Activated T-helper 2 cell treated with anti-CD3 and anti-CD28 coated beads, Interferon-gamma antibody, Interleukin-2, Interleukin-4, amounts not matched to agents 10 μg/mL and 5 μg/mL and 100 μg/mL, durations not matched to agents 14 hours and 24 hours and 36 hours (primary cell): ENCODE measurements around the gene SMIM44. TPM values are rescaled to one million over a fixed set of nuclear protein-coding genes. Genes with fewer than 3 reads are reported as not detected.
"Not testable (repeated sequence)": the region's sequence is repeated elsewhere in the genome, so short reads cannot be mapped to it uniquely, and the experiment has no call there.

Experiments
- DNase-seq: peaks from one replicate; pipeline ENCODE4 v3.0.0; 2021; ENCODE audit warnings: low spot score
- H3K27ac Mint-ChIP-seq: one replicate; pipeline ENCODE4 v1.8.0; 2021; ENCODE audit warnings: mixed read lengths
- H3K27me3 Mint-ChIP-seq: one replicate; pipeline ENCODE4 v1.8.0; 2021; ENCODE audit warnings: low read depth, mixed read lengths
- H3K36me3 Mint-ChIP-seq: one replicate; pipeline ENCODE4 v1.8.0; 2021; ENCODE audit warnings: low read depth, mixed read lengths
- H3K4me1 Mint-ChIP-seq: one replicate; pipeline ENCODE4 v1.8.0; 2021; ENCODE audit warnings: low read depth, mixed read lengths
- H3K4me3 Mint-ChIP-seq: one replicate; pipeline ENCODE4 v1.8.0; 2021; ENCODE audit warnings: low read depth, mild to moderate bottlenecking, moderate library complexity, mixed read lengths
- H3K9me3 Mint-ChIP-seq: one replicate; pipeline ENCODE4 v1.8.0; 2021; ENCODE audit warnings: mixed read lengths
- intact Hi-C: fragments of 100-400 bp; cut with micrococcal nuclease; formaldehyde crosslinking; loops from one replicate; pipeline ENCODE4 v1.15.1; 2023
- total RNA-seq: library from RNA; stranded (reverse); gene quantifications from 2 replicates; pipeline ENCODE4 v1.2.3, GENCODE V29; 2022

The SMIM44 gene
- total RNA-seq, 1 donor from 2014 or later, result not detected

DNA sequence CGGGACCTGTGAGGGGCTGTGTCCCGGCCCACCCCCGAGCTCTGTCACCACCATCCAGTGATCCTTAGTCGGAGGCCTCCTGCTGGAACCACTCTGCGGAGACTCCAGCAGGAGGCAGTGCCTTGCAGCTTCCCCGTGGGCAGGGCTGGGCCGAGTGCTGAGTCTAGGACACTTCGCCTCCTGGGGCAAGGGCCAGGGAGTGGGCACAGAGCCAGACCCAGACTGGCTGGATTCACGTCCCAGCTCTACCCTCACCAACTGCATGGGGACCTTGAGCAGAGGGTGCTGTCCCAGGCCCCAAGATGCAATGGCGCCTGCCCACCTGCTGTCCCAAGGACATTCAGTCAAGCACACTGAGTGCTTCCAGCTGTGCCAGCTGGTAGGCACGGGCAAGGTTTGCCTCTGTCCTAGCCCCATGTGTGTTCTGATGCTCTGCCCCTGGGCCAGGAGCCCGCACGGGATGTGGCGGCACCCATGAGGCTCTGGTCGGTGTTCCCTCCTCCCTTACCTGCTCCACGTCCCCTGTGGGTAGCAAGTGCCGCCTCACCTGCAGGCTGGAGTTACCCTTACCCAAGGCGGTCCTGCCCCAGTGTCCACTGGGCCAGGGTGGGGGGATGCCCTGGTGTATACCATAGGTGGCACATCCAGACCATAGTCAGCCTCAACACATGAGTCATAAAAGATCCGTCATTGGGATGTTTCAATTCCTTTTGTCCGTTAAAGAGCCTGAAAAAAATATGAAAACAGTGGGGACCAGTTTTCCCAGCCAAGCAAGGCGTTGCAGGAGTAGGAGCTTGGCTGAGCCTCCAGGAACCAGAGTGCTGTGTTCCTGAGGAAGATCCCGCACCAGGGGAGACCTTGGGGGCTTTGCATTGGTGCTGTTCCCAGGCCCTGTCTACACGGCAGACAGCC, 30.2 kb upstream of the SMIM44 start:
- intact Hi-C loops, result no loop called here
- Mint-ChIP-seq H3K4me3 (no peak overlapping the region), H3K27me3 (no peaks in the 10 kb centered on the region), H3K9me3 (no peaks in the 10 kb centered on the region), H3K27ac (no peak overlapping the region), H3K4me1 (peaks cover 15% of the 10 kb centered on the region), H3K36me3 (peaks cover 22% of the 10 kb centered on the region)
- no peak for DNase-seq

- H3K4me3 Mint-ChIP-seq, result no peak overlapping the region
- no peaks in the 10 kb centered on the region for H3K9me3 Mint-ChIP-seq
- H3K27me3 Mint-ChIP-seq, result no peaks in the 10 kb centered on the region
- H3K4me1 Mint-ChIP-seq, result peaks cover 18% of the 10 kb centered on the region
- no peak overlapping the region for H3K27ac Mint-ChIP-seq
- peaks cover 25% of the 10 kb centered on the region for H3K36me3 Mint-ChIP-seq
- DNase-seq, result no peak
- intact Hi-C loops, result no loop called here
Observed at GRCh38 chr19:3512562-3513228, 29.5 kb upstream of the SMIM44 start.

DNA sequence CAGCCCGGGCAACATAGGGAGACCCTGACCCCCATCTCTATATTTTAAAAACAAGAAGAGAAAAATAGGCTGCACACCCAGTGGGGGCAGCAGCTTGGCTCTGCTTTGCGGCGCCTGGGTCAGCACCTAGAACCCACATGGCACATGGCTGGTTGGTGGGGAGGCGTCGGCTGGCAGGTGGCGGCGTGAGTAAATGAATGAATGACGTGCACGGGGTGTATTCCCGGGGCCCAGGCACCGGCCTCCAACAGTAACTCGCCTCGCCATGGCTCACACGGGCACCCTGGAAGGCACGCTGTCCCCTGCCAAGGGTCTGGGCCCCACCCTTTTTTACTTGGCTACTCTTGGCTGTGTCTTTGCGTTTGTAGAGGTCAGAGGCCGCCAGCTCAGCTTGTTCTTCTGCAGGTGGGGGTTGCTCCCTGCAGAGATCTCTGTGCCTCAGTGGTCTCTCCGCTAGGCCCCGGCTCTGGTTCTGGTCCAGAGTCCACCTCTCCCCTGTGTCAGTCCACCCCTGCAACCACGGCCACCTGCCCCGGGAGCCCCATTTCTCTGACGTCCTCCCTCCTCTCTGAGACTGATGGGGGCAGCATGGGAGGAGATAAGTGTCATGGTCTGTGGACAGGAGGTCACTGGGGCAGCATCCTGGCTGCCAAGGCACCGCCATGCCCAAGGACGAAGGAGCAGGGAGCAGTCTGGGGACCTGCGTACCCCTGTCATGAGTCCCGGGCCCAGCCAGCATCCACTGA, 28.4 kb upstream of the SMIM44 start:
- H3K27me3 Mint-ChIP-seq, result no peaks in the 10 kb centered on the region
- no peak for DNase-seq
- peaks cover 26% of the 10 kb centered on the region for H3K4me1 Mint-ChIP-seq
- no peaks in the 10 kb centered on the region for H3K9me3 Mint-ChIP-seq
- H3K27ac Mint-ChIP-seq, result no peak overlapping the region
- intact Hi-C loops, result no loop called here
- H3K4me3 Mint-ChIP-seq, result no peak overlapping the region
- H3K36me3 Mint-ChIP-seq, result peaks cover 34% of the 10 kb centered on the region

DNA sequence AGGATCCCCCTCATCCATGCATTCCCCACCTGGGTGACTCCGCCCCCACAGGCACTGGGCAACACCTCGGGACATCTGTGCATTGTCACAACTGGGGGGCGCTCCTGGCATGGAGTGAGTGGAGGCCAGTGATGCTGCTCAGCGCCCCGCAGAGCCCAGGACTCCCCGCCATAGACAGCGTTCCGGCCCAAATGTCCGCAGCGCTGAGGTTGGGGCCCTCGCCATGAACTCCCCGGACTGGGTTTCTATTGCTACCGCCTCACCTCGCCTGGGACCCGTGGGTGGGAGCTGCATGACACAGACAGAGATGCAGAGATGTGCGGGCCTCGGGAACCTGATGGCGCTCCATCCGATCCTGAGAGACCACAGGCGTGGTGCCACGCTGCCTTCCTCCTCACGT, 27.5 kb upstream of the SMIM44 start:
- H3K9me3 Mint-ChIP-seq, result no peaks in the 10 kb centered on the region
- no peak overlapping the region for H3K27ac Mint-ChIP-seq
- peaks cover 26% of the 10 kb centered on the region for H3K4me1 Mint-ChIP-seq
- no peak overlapping the region for H3K4me3 Mint-ChIP-seq
- peaks cover 34% of the 10 kb centered on the region for H3K36me3 Mint-ChIP-seq
- intact Hi-C loops, result no loop called here
- DNase-seq, result no peak
- no peaks in the 10 kb centered on the region for H3K27me3 Mint-ChIP-seq

DNA sequence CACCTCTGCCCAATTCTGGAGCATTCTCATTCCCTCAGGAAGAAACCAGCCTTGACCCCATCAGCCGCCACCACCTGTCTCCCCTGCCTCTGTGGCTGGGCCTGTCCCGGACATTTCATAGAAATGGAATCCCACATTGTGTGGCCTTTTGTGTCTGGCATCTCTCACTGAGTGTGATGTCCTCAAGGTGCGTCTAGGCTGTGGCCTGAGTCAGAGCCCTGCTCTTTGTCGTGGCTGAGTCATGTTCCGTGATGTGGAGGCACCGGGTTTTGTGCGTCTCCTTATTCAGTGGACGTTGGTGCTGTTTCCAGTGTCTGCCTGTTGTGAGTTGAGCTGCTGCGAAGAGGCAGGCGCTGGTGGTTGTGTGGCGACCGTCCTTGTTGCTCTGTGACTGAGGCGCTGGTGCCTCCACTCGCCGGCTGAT, 26.3 kb upstream of the SMIM44 start:
- no peak for DNase-seq
- Mint-ChIP-seq H3K4me1 (peaks cover 33% of the 10 kb centered on the region), H3K27ac (peak overlapping the region; percentile 75), H3K27me3 (no peaks in the 10 kb centered on the region), H3K36me3 (peaks cover 35% of the 10 kb centered on the region), H3K4me3 (peak overlapping the region; percentile 58), H3K9me3 (no peaks in the 10 kb centered on the region)
- intact Hi-C loops, result no loop called here

DNA sequence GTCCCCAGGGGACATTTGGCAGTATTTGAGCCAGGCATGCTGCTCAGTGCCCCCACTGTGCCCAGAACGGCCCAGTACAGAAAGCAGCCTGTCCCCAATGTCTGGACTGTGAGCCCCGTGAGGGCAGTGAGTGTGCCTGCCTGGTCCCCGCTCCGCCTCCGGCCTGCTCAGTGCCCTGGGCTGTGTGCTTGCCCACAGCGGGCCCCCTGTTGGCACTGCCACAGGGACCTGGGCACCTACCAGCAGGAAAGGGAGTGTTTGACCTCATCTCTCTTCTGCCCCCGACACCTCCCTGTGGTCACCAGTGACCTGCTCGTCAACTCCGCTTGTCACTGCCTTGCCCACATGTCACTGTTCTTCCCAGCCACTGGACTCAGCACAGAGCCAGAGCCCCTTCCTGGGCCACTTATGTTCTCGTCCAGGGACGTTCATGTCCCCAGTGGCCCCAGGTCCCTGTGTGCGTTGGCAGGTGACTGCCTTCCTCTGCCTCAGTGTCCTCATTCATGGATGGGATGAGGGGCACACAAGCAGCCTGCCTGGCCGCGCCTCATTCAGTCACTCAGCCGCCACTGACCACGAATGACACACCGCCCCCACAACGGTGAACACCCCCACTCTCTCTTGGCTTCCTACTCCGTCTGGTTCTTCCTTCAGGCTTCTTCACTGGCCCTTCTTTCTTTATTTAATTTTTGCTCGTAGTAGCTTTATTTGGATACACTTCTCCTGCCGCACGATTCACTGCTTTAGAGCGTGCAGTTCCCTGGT, 25.7 kb upstream of the SMIM44 start:
- DNase-seq, result no peak
- Mint-ChIP-seq H3K27ac (peak overlapping the region; percentile 75), H3K9me3 (no peaks in the 10 kb centered on the region), H3K27me3 (no peaks in the 10 kb centered on the region), H3K4me1 (peaks cover 33% of the 10 kb centered on the region), H3K36me3 (peaks cover 35% of the 10 kb centered on the region), H3K4me3 (peak overlapping the region; percentile 58)
- intact Hi-C loops, result no loop called here

GRCh38 chr19:3508121-3508661, 24.9 kb upstream of the SMIM44 start:
- H3K4me1 Mint-ChIP-seq, result peaks cover 33% of the 10 kb centered on the region
- intact Hi-C loops, result not testable (repeated sequence)

GRCh38 chr19:3507371-3508120, 24.3 kb upstream of the SMIM44 start:
- peak; percentile 25 for DNase-seq
- Mint-ChIP-seq H3K9me3 (no peaks in the 10 kb centered on the region), H3K36me3 (peaks cover 35% of the 10 kb centered on the region), H3K4me3 (peak overlapping the region; percentile 93), H3K27me3 (no peaks in the 10 kb centered on the region), H3K27ac (peak overlapping the region; percentile 86), H3K4me1 (peaks cover 33% of the 10 kb centered on the region)
- intact Hi-C loops, result loop anchor here (2.0 kb wide), 1 partner anchor 49 kb away; the partner anchor contains the start of gene MFSD12

More at GRCh38 chr19:3508121-3508661, 24.9 kb upstream of the SMIM44 start:
- H3K9me3 Mint-ChIP-seq, H3K27ac Mint-ChIP-seq, DNase-seq, H3K27me3 Mint-ChIP-seq: not testable (repeated sequence)
- Mint-ChIP-seq H3K36me3 (peaks cover 35% of the 10 kb centered on the region), H3K4me3 (peak overlapping the region; percentile 49)

- H3K4me1 Mint-ChIP-seq, result peaks cover 33% of the 10 kb centered on the region
- H3K27ac Mint-ChIP-seq, result peak overlapping the region; percentile 86
- intact Hi-C loops, result loop anchor here (2.0 kb wide), 1 partner anchor 50 kb away; the partner anchor contains the start of gene MFSD12
- H3K9me3 Mint-ChIP-seq, result no peaks in the 10 kb centered on the region
- peak; percentile 27 for DNase-seq
- H3K27me3 Mint-ChIP-seq, result no peaks in the 10 kb centered on the region
- peak overlapping the region; percentile 93 for H3K4me3 Mint-ChIP-seq
- peaks cover 30% of the 10 kb centered on the region for H3K36me3 Mint-ChIP-seq
Observed at GRCh38 chr19:3506384-3507340, 23.4 kb upstream of the SMIM44 start.

DNA sequence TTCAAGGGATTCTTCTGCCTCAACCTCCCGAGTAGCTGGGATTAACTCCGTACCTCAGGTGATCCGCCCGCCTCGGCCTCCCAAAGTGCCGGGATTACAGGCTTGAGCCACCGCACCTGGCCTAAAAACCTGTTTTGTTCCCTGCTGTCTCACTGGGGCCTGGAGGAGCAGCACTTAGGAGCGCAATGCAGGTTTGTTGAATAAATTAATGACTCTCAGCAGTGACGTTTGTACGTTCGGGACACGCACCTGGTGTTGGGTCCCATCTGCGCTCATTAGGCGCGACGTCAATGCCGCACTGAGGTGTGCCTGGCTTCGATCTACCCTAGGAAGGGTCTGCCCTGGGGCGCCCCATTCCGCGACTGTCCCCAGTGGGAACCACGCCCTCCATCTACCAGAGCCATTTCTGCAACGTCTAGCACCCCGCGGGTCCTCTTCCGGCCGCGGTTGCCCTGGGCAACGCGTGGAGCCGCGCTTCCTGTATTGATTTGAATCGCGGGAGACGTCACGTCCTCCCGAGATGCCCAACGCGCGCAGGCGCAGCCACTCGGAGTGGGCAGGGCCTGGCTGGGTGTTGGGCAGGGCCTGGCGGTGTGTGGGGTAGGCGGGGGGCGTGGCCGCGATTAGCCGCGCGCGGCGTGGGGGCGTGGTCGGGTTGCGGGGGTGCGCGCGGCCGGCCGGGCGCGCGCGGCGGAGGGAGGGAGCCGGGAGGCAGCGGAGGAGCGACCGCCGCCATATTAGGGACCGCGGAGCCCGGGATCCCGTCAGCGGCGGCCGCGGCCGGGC, 22.6 kb upstream of the SMIM44 start, which contains the start of gene FZR1:
FZR1 (plus strand) TSS at position 714 of the 786 bp plus-strand sequence. CDS start 16,679 bp downstream, outside the sequence.
- H3K4me3 Mint-ChIP-seq, result peak within 1 kb of the TSS; percentile 93
- H3K36me3 Mint-ChIP-seq, result peaks cover 30% of the 10 kb centered on the region
- H3K27ac Mint-ChIP-seq, result peak within 1 kb of the TSS; percentile 96
- intact Hi-C loops, result loop anchor here (2.0 kb wide), 1 partner anchor 51 kb away; the partner anchor contains the start of gene MFSD12
- H3K27me3 Mint-ChIP-seq, result no peaks in the 10 kb centered on the region
- H3K4me1 Mint-ChIP-seq, result peaks cover 37% of the 10 kb centered on the region
- DNase-seq, result peak; percentile 99
- H3K9me3 Mint-ChIP-seq, result no peaks in the 10 kb centered on the region
